Activated CD8-positive, alpha-beta memory T cell treated with anti-CD3 and anti-CD28 coated beads, Interleukin-2, amount 50 U/mL, for 4 hours (primary cell): ENCODE data around the gene ZFYVE9.
A peak's percentile ranks its signal among the peaks of the same experiment; 100 is the strongest.
"Not testable (repeated sequence)": the region's sequence is repeated elsewhere in the genome, so short reads cannot be mapped to it uniquely, and the experiment has no call there.

Experiments used
- DNase-seq: peaks from one replicate; pipeline ENCODE4 v3.0.0-alpha.2; 2020

The ZFYVE9 gene

GRCh38 chr1:52141513-52142219 lies at the start of gene ZFYVE9:
Gene ZFYVE9, plus strand, starts transcription at chr1:52142089. Its CDS starts 91,118 bp downstream, at chr1:52233207.
- DNase-seq = peak; percentile 75

GRCh38 chr1:52094300-52094699 lies 47.6 kb upstream of the ZFYVE9 start:
- not testable (repeated sequence) for DNase-seq

GRCh38 chr1:52096216-52096615 lies 45.7 kb upstream of the ZFYVE9 start:
- no peak for DNase-seq

- DNase-seq = no peak
These were observed 43.6 kb upstream of the ZFYVE9 start for GRCh38 chr1:52098139-52098871.

GRCh38 chr1:52102336-52103013 lies 39.4 kb upstream of the ZFYVE9 start:
- no peak for DNase-seq

- no peak for DNase-seq
These were observed 30.4 kb upstream of the ZFYVE9 start for GRCh38 chr1:52111492-52111891.

- DNase-seq = no peak
These were observed 29.4 kb upstream of the ZFYVE9 start for GRCh38 chr1:52112489-52112888.

GRCh38 chr1:52119301-52120079 lies 22.4 kb upstream of the ZFYVE9 start:
- no peak for DNase-seq

GRCh38 chr1:52122384-52122783 lies 19.5 kb upstream of the ZFYVE9 start:
- no peak for DNase-seq

GRCh38 chr1:52123622-52124021 lies 18.3 kb upstream of the ZFYVE9 start:
- no peak for DNase-seq

GRCh38 chr1:52125736-52126359 lies 16.0 kb upstream of the ZFYVE9 start:
- DNase-seq = no peak

- DNase-seq = no peak
These were observed 14.4 kb upstream of the ZFYVE9 start for GRCh38 chr1:52127181-52128180.

GRCh38 chr1:52139817-52140540 lies 1.9 kb upstream of the ZFYVE9 start:
- DNase-seq = no peak

GRCh38 chr1:52140633-52141512 lies 1.0 kb upstream of the ZFYVE9 start:
- DNase-seq = no peak

GRCh38 chr1:52142220-52143183 lies 613 bp downstream of the ZFYVE9 start:
- DNase-seq = peak; percentile 49

GRCh38 chr1:52145137-52145536 lies 3.2 kb downstream of the ZFYVE9 start:
- DNase-seq = no peak

- DNase-seq = not testable (repeated sequence)
These were observed 8.6 kb downstream of the ZFYVE9 start for GRCh38 chr1:52150445-52150844.

GRCh38 chr1:52150946-52151345 lies 9.1 kb downstream of the ZFYVE9 start:
- no peak for DNase-seq
